ENCODE data around the gene KCNIP3.

KCNIP3 gene

GRCh38 chr2:95389245-95390119, 92.3 kb downstream of the KCNIP3 start:
- Histone ChIP-seq H3K36me3 (ENCODE audit: low read depth) (no peaks in the 10 kb centered on the region), H3K9me3 (ENCODE audit: severe bottlenecking) (no peaks in the 10 kb centered on the region), H3K27ac (ENCODE audit: poor library complexity, severe bottlenecking) (no peak overlapping the region), H3K27me3 (ENCODE audit: insufficient read depth, poor library complexity, severe bottlenecking) (no peaks in the 10 kb centered on the region), H3K4me3 (ENCODE audit: severe bottlenecking) (no peak overlapping the region), H3K4me1 (ENCODE audit: insufficient read depth, poor library complexity, severe bottlenecking) (no peaks in the 10 kb centered on the region)
- TF ChIP-seq CTCF (IDR thresholded peaks at IDR 0.05; ENCODE audit: poor library complexity, severe bottlenecking) = peak; percentile 83
- DNase-seq (ENCODE audit: low spot score) (peak; percentile 41), ATAC-seq (ENCODE audit: low read depth) (peak; percentile 80)

GRCh38 chr2:95390272-95390880, 93.2 kb downstream of the KCNIP3 start:
- peak; percentile 18 for DNase-seq (ENCODE audit: low spot score)

GRCh38 chr2:95390881-95391321, 93.8 kb downstream of the KCNIP3 start:
- Histone ChIP-seq H3K27me3 (ENCODE audit: insufficient read depth, poor library complexity, severe bottlenecking) (no peaks in the 10 kb centered on the region), H3K4me3 (ENCODE audit: severe bottlenecking) (no peak overlapping the region), H3K9me3 (ENCODE audit: severe bottlenecking) (no peaks in the 10 kb centered on the region), H3K36me3 (ENCODE audit: low read depth) (no peaks in the 10 kb centered on the region), H3K4me1 (ENCODE audit: insufficient read depth, poor library complexity, severe bottlenecking) (no peaks in the 10 kb centered on the region), H3K27ac (ENCODE audit: poor library complexity, severe bottlenecking) (no peak overlapping the region)
- DNase-seq (ENCODE audit: low spot score) = peak; percentile 39
- no peak for ATAC-seq (ENCODE audit: low read depth)
- no peak for TF ChIP-seq CTCF (IDR thresholded peaks at IDR 0.05; ENCODE audit: poor library complexity, severe bottlenecking)

More at GRCh38 chr2:95390272-95390880, 93.2 kb downstream of the KCNIP3 start:
- no peak for TF ChIP-seq CTCF (IDR thresholded peaks at IDR 0.05; ENCODE audit: poor library complexity, severe bottlenecking)
- H3K27me3 ChIP-seq (ENCODE audit: insufficient read depth, poor library complexity, severe bottlenecking) = no peaks in the 10 kb centered on the region
- H3K4me3 ChIP-seq (ENCODE audit: severe bottlenecking) = no peak overlapping the region
- no peaks in the 10 kb centered on the region for H3K9me3 ChIP-seq (ENCODE audit: severe bottlenecking)
- no peaks in the 10 kb centered on the region for H3K36me3 ChIP-seq (ENCODE audit: low read depth)
- H3K27ac ChIP-seq (ENCODE audit: poor library complexity, severe bottlenecking) = no peak overlapping the region
- ATAC-seq (ENCODE audit: low read depth) = no peak
- no peaks in the 10 kb centered on the region for H3K4me1 ChIP-seq (ENCODE audit: insufficient read depth, poor library complexity, severe bottlenecking)

- Histone ChIP-seq H3K9me3 (ENCODE audit: severe bottlenecking) (no peaks in the 10 kb centered on the region), H3K4me1 (ENCODE audit: insufficient read depth, poor library complexity, severe bottlenecking) (no peaks in the 10 kb centered on the region), H3K4me3 (ENCODE audit: severe bottlenecking) (no peak overlapping the region), H3K36me3 (ENCODE audit: low read depth) (no peaks in the 10 kb centered on the region), H3K27ac (ENCODE audit: poor library complexity, severe bottlenecking) (no peak overlapping the region), H3K27me3 (ENCODE audit: insufficient read depth, poor library complexity, severe bottlenecking) (no peaks in the 10 kb centered on the region)
- DNase-seq (ENCODE audit: low spot score) (peak; percentile 24), ATAC-seq (ENCODE audit: low read depth) (no peak)
- no peak for TF ChIP-seq CTCF (IDR thresholded peaks at IDR 0.05; ENCODE audit: poor library complexity, severe bottlenecking)
Observed at GRCh38 chr2:95391641-95392310, 94.6 kb downstream of the KCNIP3 start.
